Choroid plexus epithelial cell (primary cell): ENCODE results near the gene MAP4K4.
A peak's percentile ranks its signal among the peaks of the same experiment; 100 is the strongest.

Experiments used
- DNase-seq: peaks from one replicate; pipeline ENCODE4 v3.0.0-alpha.2; 2010; ENCODE audit warnings: low read depth
- H3K4me3 ChIP-seq: 2 replicates; pipeline ENCODE4 v1.5.1; 2011; ENCODE audit warnings: low read depth, mild to moderate bottlenecking, control low read depth, low read length, moderate library complexity
- TF ChIP-seq, protein P1 (sequence below): conservative IDR thresholded peaks from 2 replicates; pipeline ENCODE4 v1.5.1; 2011; ENCODE audit warnings: low read depth, mild to moderate bottlenecking, control low read depth, inconsistent platforms, low read length, moderate library complexity

The MAP4K4 gene

DNA sequence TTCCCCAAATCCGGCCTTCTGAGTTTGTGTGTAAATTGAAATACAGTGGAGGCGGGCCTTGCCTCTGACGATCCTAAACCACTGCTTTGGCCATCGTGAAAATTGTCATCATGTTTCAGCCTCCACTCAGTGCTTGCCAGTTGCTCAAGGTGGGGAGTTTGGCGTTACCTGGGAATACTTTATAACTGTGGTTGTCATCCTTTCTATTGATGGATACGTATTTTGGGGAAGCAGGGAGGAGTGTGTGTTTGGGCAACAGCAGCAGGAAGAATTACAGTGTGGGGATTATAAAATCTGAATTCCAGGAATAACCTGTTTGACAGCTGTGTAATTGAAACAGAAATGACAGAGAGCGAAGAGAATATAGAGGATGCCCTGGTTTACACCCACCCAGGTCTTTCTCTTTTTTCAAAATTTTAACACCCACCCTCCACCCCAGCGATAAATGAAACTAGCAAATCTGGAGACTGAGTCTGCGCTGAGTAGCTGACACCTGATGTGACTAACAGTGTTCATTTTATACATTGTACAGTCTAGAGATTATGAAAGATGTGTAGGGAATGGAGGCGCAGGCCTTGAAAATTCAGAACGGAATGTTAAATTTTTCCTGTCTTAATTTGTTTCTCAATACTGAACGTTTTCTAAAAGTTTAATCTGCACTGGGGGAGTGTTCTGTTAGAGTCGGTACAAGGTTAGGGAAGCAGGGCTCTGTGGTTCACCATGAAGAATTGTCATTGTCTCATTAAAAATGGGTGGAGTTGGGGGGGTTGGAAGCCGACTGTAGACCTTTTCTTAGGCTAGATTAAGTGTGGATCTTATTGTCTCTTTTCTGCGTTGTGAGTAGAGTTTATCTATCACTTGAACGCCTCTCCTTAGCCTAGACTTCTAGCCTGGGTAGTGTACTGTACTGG, 1.6 kb downstream of the MAP4K4 start:
- H3K4me3 ChIP-seq, result peak overlapping the region; percentile 75
- DNase-seq, result peak; percentile 52
- TF ChIP-seq, protein P1, sequence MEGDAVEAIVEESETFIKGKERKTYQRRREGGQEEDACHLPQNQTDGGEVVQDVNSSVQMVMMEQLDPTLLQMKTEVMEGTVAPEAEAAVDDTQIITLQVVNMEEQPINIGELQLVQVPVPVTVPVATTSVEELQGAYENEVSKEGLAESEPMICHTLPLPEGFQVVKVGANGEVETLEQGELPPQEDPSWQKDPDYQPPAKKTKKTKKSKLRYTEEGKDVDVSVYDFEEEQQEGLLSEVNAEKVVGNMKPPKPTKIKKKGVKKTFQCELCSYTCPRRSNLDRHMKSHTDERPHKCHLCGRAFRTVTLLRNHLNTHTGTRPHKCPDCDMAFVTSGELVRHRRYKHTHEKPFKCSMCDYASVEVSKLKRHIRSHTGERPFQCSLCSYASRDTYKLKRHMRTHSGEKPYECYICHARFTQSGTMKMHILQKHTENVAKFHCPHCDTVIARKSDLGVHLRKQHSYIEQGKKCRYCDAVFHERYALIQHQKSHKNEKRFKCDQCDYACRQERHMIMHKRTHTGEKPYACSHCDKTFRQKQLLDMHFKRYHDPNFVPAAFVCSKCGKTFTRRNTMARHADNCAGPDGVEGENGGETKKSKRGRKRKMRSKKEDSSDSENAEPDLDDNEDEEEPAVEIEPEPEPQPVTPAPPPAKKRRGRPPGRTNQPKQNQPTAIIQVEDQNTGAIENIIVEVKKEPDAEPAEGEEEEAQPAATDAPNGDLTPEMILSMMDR, result no peak

DNA sequence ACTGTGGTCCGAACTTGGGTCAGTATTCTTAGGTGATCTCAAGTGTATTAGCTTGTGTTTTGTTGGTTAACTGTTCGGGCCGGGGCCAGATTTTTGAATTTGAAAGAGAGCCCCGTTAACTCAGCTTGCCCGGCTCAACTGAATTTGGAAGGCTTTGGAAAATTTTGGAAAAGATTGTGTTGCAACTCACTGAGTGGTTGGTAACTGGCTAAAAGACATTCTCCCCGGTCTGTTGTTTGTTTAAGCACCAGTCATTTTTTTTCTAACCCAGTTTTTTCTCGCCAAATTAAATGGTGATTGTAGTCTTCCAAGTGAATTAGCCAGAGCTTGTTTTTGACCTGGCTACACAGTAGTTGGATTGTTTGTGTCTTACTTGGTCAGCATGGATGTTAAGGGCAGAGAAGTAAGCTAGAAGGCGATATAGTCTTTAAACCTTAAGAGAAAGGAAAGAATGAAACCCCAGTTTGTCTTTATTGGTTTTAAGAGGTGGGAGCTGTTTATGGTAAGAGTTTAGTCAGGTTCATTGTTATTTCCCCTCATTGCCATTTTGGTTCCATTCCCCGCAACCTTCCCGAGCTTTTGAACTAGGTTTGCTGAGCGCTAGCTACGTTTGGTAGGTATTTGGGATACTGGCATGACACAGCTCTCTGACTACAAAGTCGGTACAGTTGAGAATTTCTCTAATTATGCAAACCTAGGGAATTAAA, 2.4 kb downstream of the MAP4K4 start:
- H3K4me3 ChIP-seq, result peak overlapping the region; percentile 75
- no peak for DNase-seq
- TF ChIP-seq, protein P1, result no peak

DNA sequence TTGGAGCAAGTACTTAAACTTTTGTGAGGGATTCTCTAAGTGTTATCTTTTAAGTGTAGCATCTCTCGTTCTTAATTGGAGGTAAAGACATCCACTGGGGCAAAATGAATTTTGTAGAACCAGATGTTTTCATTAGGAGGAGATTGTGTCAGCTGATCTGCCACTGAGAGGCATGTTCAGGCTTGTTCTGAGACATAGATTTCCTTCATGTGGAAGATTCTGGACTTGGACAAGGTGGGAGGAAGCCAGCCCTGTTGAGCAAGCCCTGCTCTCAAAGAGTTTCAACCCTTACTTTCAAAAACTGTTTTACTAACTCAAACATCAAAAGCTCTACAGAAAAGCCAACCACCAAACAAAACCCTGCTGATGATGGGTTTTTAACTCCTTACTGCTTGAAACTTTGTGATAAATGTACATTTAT, 6.5 kb downstream of the MAP4K4 start:
- TF ChIP-seq, protein P1, result peak; percentile 11
- peak; percentile 90 for DNase-seq
- H3K4me3 ChIP-seq, result no peak overlapping the region

GRCh38 chr2:101704816-101705578, 7.5 kb downstream of the MAP4K4 start:
- DNase-seq, result peak; percentile 48
- no peak overlapping the region for H3K4me3 ChIP-seq
- TF ChIP-seq, protein P1, result no peak

GRCh38 chr2:101706121-101706818, 8.8 kb downstream of the MAP4K4 start:
- no peak overlapping the region for H3K4me3 ChIP-seq
- TF ChIP-seq, protein P1, result no peak
- DNase-seq, result no peak

DNA sequence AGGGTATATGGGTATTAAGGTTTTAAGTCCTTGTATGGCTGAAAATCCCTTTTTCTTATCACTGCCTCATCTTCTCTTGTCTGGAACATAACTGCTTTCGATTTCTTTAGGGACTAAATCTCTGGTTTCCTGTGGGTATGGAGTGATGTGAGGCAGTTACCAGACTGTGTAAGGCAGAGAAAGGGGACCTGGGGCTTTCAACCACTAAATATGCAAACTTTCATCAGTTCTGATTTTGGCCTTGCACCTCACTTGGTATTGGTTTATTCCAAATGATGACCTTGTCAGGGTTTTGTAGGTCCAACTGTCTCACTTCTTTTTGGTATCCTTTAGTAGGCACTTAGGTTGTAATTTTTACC, 9.3 kb downstream of the MAP4K4 start:
- no peak overlapping the region for H3K4me3 ChIP-seq

More for the DNA sequence above, 9.3 kb downstream of the MAP4K4 start:
- TF ChIP-seq, protein P1, result no peak
- no peak for DNase-seq
